ENCODE results near the gene POLR3H.

DNA sequence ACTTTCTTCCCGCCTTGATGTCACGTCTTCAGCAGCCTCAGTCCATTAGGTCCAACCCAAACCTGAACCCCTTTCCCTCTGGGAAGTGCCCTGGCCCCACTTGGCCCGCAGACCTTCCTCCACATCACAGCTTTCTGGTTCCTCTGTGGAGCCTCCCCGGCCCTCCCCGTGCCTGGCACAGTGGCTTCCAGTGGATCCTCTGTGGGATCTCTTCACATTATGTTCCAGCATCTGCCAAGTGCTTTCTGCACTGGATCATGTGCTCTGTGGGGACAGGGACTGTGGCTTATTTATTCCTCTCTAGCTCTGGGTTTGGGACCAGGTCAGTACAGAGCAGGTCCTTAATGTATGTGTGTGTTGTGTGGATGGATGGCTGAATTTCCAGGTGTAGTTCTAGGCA lies 30.9 kb downstream of the POLR3H start:
- TF ChIP-seq POLR2A (IDR thresholded peaks at IDR 0.05; ENCODE audit: low read length) (no peak), GATA1 (IDR thresholded peaks at IDR 0.05; ENCODE audit: low read depth, low read length) (no peak)

All from erythroblast (primary cell).